ENCODE results near the gene CACNB2.

- TF ChIP-seq POLR2A (IDR thresholded peaks at IDR 0.05; ENCODE audit: low read length) = no peak
- no peak for TF ChIP-seq GATA1 (IDR thresholded peaks at IDR 0.05; ENCODE audit: low read depth, low read length)
Measured at GRCh38 chr10:18224626-18225445, 84.6 kb downstream of the CACNB2 start.
